ENCODE measurements around the gene FXYD7.

DNA sequence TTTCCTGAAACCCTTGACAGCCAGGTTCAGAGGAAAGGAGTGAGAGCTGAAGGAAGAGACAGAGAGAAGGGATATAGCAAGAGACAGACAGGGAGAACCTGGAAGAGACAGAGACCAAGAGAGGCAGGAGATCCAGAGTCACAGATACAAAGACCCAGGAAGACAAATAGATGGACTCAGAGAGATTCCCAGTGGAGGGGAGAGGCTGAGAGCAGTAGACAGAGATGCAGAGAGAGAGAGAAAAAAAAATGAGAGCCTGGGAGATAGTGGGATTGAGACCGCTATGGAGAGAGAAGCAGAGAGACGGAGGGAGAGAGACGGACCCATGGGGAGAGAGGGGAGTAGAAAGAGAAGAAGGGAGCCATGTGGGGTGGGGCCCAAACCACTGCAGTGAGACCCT lies 763 bp downstream of the FXYD7 start:
- TF ChIP-seq EZH2 (IDR thresholded peaks at IDR 0.05; ENCODE audit: low read length) = no peak
- TF ChIP-seq, protein P1, sequence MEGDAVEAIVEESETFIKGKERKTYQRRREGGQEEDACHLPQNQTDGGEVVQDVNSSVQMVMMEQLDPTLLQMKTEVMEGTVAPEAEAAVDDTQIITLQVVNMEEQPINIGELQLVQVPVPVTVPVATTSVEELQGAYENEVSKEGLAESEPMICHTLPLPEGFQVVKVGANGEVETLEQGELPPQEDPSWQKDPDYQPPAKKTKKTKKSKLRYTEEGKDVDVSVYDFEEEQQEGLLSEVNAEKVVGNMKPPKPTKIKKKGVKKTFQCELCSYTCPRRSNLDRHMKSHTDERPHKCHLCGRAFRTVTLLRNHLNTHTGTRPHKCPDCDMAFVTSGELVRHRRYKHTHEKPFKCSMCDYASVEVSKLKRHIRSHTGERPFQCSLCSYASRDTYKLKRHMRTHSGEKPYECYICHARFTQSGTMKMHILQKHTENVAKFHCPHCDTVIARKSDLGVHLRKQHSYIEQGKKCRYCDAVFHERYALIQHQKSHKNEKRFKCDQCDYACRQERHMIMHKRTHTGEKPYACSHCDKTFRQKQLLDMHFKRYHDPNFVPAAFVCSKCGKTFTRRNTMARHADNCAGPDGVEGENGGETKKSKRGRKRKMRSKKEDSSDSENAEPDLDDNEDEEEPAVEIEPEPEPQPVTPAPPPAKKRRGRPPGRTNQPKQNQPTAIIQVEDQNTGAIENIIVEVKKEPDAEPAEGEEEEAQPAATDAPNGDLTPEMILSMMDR (optimal IDR thresholded peaks at IDR 0.05 in 1 of 3, IDR thresholded peaks at IDR 0.05 in 1 of 3, conservative IDR thresholded peaks at IDR 0.05 in 1 of 3; ENCODE audit: extremely low read depth in 1 of 3, insufficient read depth in 2 of 3, low read length in 3 of 3) = no peak
